Duodenal mucosa (tissue), 2 donors: Measurements from ENCODE around the gene RMND5A.
A peak's percentile ranks its signal among the peaks of the same experiment; 100 is the strongest.
"Not testable (repeated sequence)": the region's sequence is repeated elsewhere in the genome, so short reads cannot be mapped to it uniquely, and the experiment has no call there.

Experiments
- H3K27ac ChIP-seq: one replicate; pipeline ENCODE4 v1.7.0; 2013; ENCODE audit warnings: low read depth, low read length
- H3K27me3 ChIP-seq, 2 donors: one replicate each; pipeline ENCODE4 v1.7.0; 2013; ENCODE audit warnings: low read length in 2 of 2, control low read depth in 1 of 2; ENCODE audit not compliant: insufficient read depth in 2 of 2, control insufficient read depth in 1 of 2
- H3K36me3 ChIP-seq, 2 donors: one replicate each; pipeline ENCODE4 v1.7.0; 2013; ENCODE audit warnings: low read length in 2 of 2, control low read depth in 1 of 2; ENCODE audit not compliant: insufficient read depth in 2 of 2, control insufficient read depth in 1 of 2
- H3K4me1 ChIP-seq, 2 donors: one replicate each; pipeline ENCODE4 v1.7.0; 2013; ENCODE audit warnings: low read length in 2 of 2, control low read depth in 1 of 2; ENCODE audit not compliant: insufficient read depth in 2 of 2, control insufficient read depth in 1 of 2
- H3K4me3 ChIP-seq, 2 donors: one replicate each; pipeline ENCODE4 v1.7.0; 2013; ENCODE audit warnings: low read length in 2 of 2, low read depth in 1 of 2
- H3K9ac ChIP-seq, 2 donors: one replicate each; pipeline ENCODE4 v1.7.0; 2013; ENCODE audit warnings: low read length in 2 of 2, low read depth in 1 of 2
- H3K9me3 ChIP-seq, 2 donors: one replicate each; pipeline ENCODE4 v1.7.0; 2013; ENCODE audit warnings: low read length in 2 of 2, control low read depth in 1 of 2; ENCODE audit not compliant: control insufficient read depth in 1 of 2

Gene RMND5A

GRCh38 chr2:86719637-86720539, at the start of gene RMND5A:
TSS of gene RMND5A (plus strand) at chr2:86720291. CDS start at chr2:86720668, 377 bp downstream.
- Histone ChIP-seq H3K27ac (peak within 1 kb of the TSS; percentile 75), H3K9ac (peak within 1 kb of the TSS; percentile 38 to 41), H3K4me3 (peak within 1 kb of the TSS; percentile 56 to 72)
- H3K36me3 ChIP-seq, H3K9me3 ChIP-seq, H3K4me1 ChIP-seq, H3K27me3 ChIP-seq: not testable (repeated sequence)

- Histone ChIP-seq H3K4me3 (no peak overlapping the region), H3K27ac (no peak overlapping the region), H3K9ac (no peak overlapping the region), H3K36me3 (no peaks in the 10 kb centered on the region), H3K4me1 (peaks cover 7 to 11% of the 10 kb centered on the region in 2 donors), H3K9me3 (no peaks in the 10 kb centered on the region), H3K27me3 (no peaks in the 10 kb centered on the region)
Observed at GRCh38 chr2:86671337-86671981, 48.6 kb upstream of the RMND5A start.

GRCh38 chr2:86672027-86672545, 48.0 kb upstream of the RMND5A start:
- Histone ChIP-seq H3K27ac (no peak overlapping the region), H3K4me1 (peaks cover 7 to 11% of the 10 kb centered on the region in 2 donors), H3K27me3 (no peaks in the 10 kb centered on the region), H3K9ac (no peak overlapping the region), H3K9me3 (no peaks in the 10 kb centered on the region), H3K36me3 (no peaks in the 10 kb centered on the region), H3K4me3 (no peak overlapping the region)

- Histone ChIP-seq H3K9ac (no peak overlapping the region), H3K36me3 (no peaks in the 10 kb centered on the region), H3K27ac (no peak overlapping the region), H3K9me3 (no peaks in the 10 kb centered on the region), H3K4me3 (no peak overlapping the region), H3K27me3 (no peaks in the 10 kb centered on the region), H3K4me1 (peaks cover 7 to 11% of the 10 kb centered on the region in 2 donors)
Observed at GRCh38 chr2:86673011-86673410, 47.1 kb upstream of the RMND5A start.

- no peak overlapping the region for H3K4me3 ChIP-seq
- H3K9ac ChIP-seq, result no peak overlapping the region
- no peaks in the 10 kb centered on the region for H3K9me3 ChIP-seq
- peaks cover 7 to 11% of the 10 kb centered on the region in 2 donors for H3K4me1 ChIP-seq
- H3K36me3 ChIP-seq, result no peaks in the 10 kb centered on the region
- H3K27me3 ChIP-seq, result no peaks in the 10 kb centered on the region
- no peak overlapping the region for H3K27ac ChIP-seq
Observed at GRCh38 chr2:86673986-86674670, 46.0 kb upstream of the RMND5A start.

- peaks cover 7 to 11% of the 10 kb centered on the region in 2 donors for H3K4me1 ChIP-seq
- H3K4me3 ChIP-seq, result no peak overlapping the region
- no peaks in the 10 kb centered on the region for H3K9me3 ChIP-seq
- H3K36me3 ChIP-seq, result no peaks in the 10 kb centered on the region
- no peaks in the 10 kb centered on the region for H3K27me3 ChIP-seq
- H3K27ac ChIP-seq, result no peak overlapping the region
- no peak overlapping the region for H3K9ac ChIP-seq
Observed at GRCh38 chr2:86675104-86675503, 45.0 kb upstream of the RMND5A start.

- Histone ChIP-seq H3K27ac (no peak overlapping the region), H3K9me3 (no peaks in the 10 kb centered on the region), H3K4me3 (no peak overlapping the region), H3K36me3 (no peaks in the 10 kb centered on the region), H3K9ac (no peak overlapping the region), H3K4me1 (peaks cover 7 to 11% of the 10 kb centered on the region in 2 donors), H3K27me3 (no peaks in the 10 kb centered on the region)
Observed at GRCh38 chr2:86675511-86676015, 44.5 kb upstream of the RMND5A start.

- Histone ChIP-seq H3K4me3 (no peak overlapping the region), H3K36me3 (no peaks in the 10 kb centered on the region), H3K27me3 (no peaks in the 10 kb centered on the region), H3K27ac (no peak overlapping the region), H3K9me3 (no peaks in the 10 kb centered on the region), H3K9ac (no peak overlapping the region), H3K4me1 (no peaks in the 10 kb centered on the region)
Observed at GRCh38 chr2:86677816-86678215, 42.3 kb upstream of the RMND5A start.

- H3K4me3 ChIP-seq, result no peak overlapping the region
- H3K9me3 ChIP-seq, result no peaks in the 10 kb centered on the region
- no peaks in the 10 kb centered on the region for H3K4me1 ChIP-seq
- H3K36me3 ChIP-seq, result no peaks in the 10 kb centered on the region
- no peaks in the 10 kb centered on the region for H3K27me3 ChIP-seq
- H3K9ac ChIP-seq, result no peak overlapping the region
- H3K27ac ChIP-seq, result no peak overlapping the region
Observed at GRCh38 chr2:86679036-86679435, 41.1 kb upstream of the RMND5A start.
